DND-41 (cell line): ENCODE data around the gene RBM10.

ENCODE experiments used
- CTCF ChIP-seq: IDR thresholded peaks from 2 replicates; pipeline ENCODE4 v1.5.1; 2012; ENCODE audit warnings: borderline replicate concordance, low read length, moderate library complexity, mild to moderate bottlenecking; ENCODE audit not compliant: poor library complexity, severe bottlenecking; ENCODE audit errors: extremely low read depth
- EZH2 ChIP-seq: IDR thresholded peaks from 3 replicates; pipeline ENCODE4 v1.6.1; 2012; ENCODE audit warnings: borderline replicate concordance, low read depth, mild to moderate bottlenecking, moderate library complexity, low read length, inconsistent platforms; ENCODE audit not compliant: severe bottlenecking

GRCh38 chrX:47218280-47218919, 73.4 kb downstream of the RBM10 start, which contains the start of gene CDK16:
- no peak for TF ChIP-seq EZH2
- TF ChIP-seq CTCF = no peak
